ENCODE data around the gene CACNA1B. TPM values are rescaled to one million over a fixed set of nuclear protein-coding genes. Genes with fewer than 3 reads are reported as not detected.

The CACNA1B gene
- total and polyA plus RNA-seq, 2 of the 4 experiments (the other 2 are of a cell fraction), result 0.02 TPM; not detected in 1

DNA sequence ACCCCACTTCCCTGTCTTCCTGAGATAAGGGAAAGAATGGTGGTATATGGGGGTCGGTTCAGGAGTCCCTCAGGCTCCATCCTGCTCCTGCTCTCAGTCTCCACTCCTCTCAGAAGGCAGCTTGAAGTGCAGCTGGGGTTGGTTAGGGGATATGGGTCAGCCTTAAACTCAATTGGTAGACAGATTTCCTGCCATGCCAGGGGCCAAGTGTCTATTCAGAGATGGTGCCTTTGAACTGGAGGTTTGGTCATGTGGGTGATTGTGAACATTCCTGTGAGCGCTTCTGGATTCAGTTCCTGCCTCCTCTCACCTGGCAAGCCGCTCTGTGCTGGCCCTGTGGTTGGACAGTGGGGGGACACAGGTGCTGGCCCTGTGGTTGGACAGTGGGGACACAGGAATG is 35.1 kb downstream of the CACNA1B start:
- ChIA-PET CTCF (no interaction called here), POLR2A (ENCODE audit: unreplicated experiment) (no interaction called here)
- no peak overlapping the region for H2BK15ac ChIP-seq (ENCODE audit: low read depth, low read length)
- H3K27ac ChIP-seq (ENCODE audit: insufficient read depth, low read length), result no peak overlapping the region
- DNase-seq, result no peak
- TF ChIP-seq CEBPB (IDR thresholded peaks at IDR 0.05; ENCODE audit: low read depth, low read length), result no peak
- no peak for TF ChIP-seq POLR2A (IDR thresholded peaks at IDR 0.05; ENCODE audit: low read depth, low read length)
- no peak for TF ChIP-seq FOS (IDR thresholded peaks at IDR 0.05; ENCODE audit: low read depth, low read length)
- TF ChIP-seq, protein P1, sequence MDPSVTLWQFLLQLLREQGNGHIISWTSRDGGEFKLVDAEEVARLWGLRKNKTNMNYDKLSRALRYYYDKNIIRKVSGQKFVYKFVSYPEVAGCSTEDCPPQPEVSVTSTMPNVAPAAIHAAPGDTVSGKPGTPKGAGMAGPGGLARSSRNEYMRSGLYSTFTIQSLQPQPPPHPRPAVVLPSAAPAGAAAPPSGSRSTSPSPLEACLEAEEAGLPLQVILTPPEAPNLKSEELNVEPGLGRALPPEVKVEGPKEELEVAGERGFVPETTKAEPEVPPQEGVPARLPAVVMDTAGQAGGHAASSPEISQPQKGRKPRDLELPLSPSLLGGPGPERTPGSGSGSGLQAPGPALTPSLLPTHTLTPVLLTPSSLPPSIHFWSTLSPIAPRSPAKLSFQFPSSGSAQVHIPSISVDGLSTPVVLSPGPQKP (IDR thresholded peaks at IDR 0.05; ENCODE audit: borderline replicate concordance, low read depth, low read length), result no peak
- no peak for TF ChIP-seq MXI1 (IDR thresholded peaks at IDR 0.05; ENCODE audit: borderline replicate concordance, low read depth, low read length)
- TF ChIP-seq RCOR1 (IDR thresholded peaks at IDR 0.05; ENCODE audit: insufficient replicate concordance, low read length), result no peak
- TF ChIP-seq MAFK (IDR thresholded peaks at IDR 0.05; ENCODE audit: low read depth, low read length), result no peak
- TF ChIP-seq BHLHE40 (IDR thresholded peaks at IDR 0.05; ENCODE audit: low read depth, low read length), result no peak
- TF ChIP-seq MAZ (IDR thresholded peaks at IDR 0.05; ENCODE audit: borderline replicate concordance, low read depth, low read length), result no peak
- TF ChIP-seq SMC3 (IDR thresholded peaks at IDR 0.05; ENCODE audit: low read depth, low read length), result no peak
- no peak for TF ChIP-seq RFX5 (IDR thresholded peaks at IDR 0.05; ENCODE audit: low read depth, low read length)
- TF ChIP-seq NFE2L2 (IDR thresholded peaks at IDR 0.05; ENCODE audit: low read depth, low read length), result no peak
- no peak for TF ChIP-seq CHD1 (IDR thresholded peaks at IDR 0.05; ENCODE audit: low read depth, low read length)
- TF ChIP-seq RAD21 (IDR thresholded peaks at IDR 0.05; ENCODE audit: low read length), result no peak
- intact Hi-C loops (cut with micrococcal nuclease) (no loop called here), in situ Hi-C loops (cut with MboI; ENCODE audit: low sequenced_read_pairs) (no loop called here), dilution Hi-C loops (cut with HindIII; ENCODE audit: low sequenced_read_pairs, unreplicated experiment) (no loop called here)
- peak overlapping the region; percentile 51 for H2AFZ ChIP-seq (replicated peaks; ENCODE audit: low read length, poor library complexity)
- 0% methylated on average over 1 of the region's 3 CpGs; no CpG with 5 or more reads in 1 of the 2 experiments for WGBS, 2 experiments (ENCODE audit: extremely low coverage in 2 of 2, insufficient read length in 1 of 2)
- H3K4ac ChIP-seq (ENCODE audit: low read depth, low read length), result no peak overlapping the region
- H3K9me3 ChIP-seq (ENCODE audit: control insufficient read depth, insufficient read depth, low read length), result peaks cover 42% of the 10 kb centered on the region
- H4K8ac ChIP-seq (ENCODE audit: low read depth in 2 of 2, low read length in 2 of 2), result no peak overlapping the region
- H2BK120ac ChIP-seq (ENCODE audit: low read depth, low read length), result no peak overlapping the region
- no peak overlapping the region for H2AK9ac ChIP-seq (replicated peaks; ENCODE audit: low read depth, low read length, poor library complexity)
- H3K4me1 ChIP-seq (ENCODE audit: control insufficient read depth, insufficient read depth, low read length), result no peaks in the 10 kb centered on the region
- no peak overlapping the region for H2BK5ac ChIP-seq (ENCODE audit: low read depth, low read length, poor library complexity, severe bottlenecking)
- no peak overlapping the region for H3K9ac ChIP-seq (ENCODE audit: low read depth, low read length)
- H3K4me3 ChIP-seq (ENCODE audit: insufficient read depth, low read depth, low read length), result no peak overlapping the region
- H3K23ac ChIP-seq (ENCODE audit: low read depth, low read length), result no peak overlapping the region
- H3K4me2 ChIP-seq (ENCODE audit: low read depth, low read length), result no peak overlapping the region
- ATAC-seq (ENCODE audit: low read depth), result no peak
- H3K79me1 ChIP-seq (ENCODE audit: low read depth in 1 of 2, low read length in 2 of 2), result no peaks in the 10 kb centered on the region
- H3K14ac ChIP-seq (replicated peaks; ENCODE audit: low read depth, low read length), result no peak overlapping the region
- H2AK5ac ChIP-seq (ENCODE audit: low read depth, low read length), result no peak overlapping the region
- no peak overlapping the region for H4K5ac ChIP-seq (ENCODE audit: low read depth, low read length)
- no peak overlapping the region for H3K56ac ChIP-seq (ENCODE audit: extremely low read depth, insufficient read depth, low read length)
- no TSS peak for BruUV-seq (replicated peaks)
- H3K18ac ChIP-seq (ENCODE audit: low read depth, low read length), result no peak overlapping the region
- no peak overlapping the region for H2BK20ac ChIP-seq (ENCODE audit: low read depth, low read length)
- H3K9me1 ChIP-seq (ENCODE audit: insufficient read depth, low read length), result no peaks in the 10 kb centered on the region
- H3K27me3 ChIP-seq (ENCODE audit: control insufficient read depth, insufficient read depth, low read length), result no peaks in the 10 kb centered on the region
- no peak overlapping the region for H4K91ac ChIP-seq (ENCODE audit: insufficient read depth, low read depth, low read length)
- H4K20me1 ChIP-seq (ENCODE audit: insufficient read depth, low read length), result no peaks in the 10 kb centered on the region
- no peaks in the 10 kb centered on the region for H3K36me3 ChIP-seq (ENCODE audit: control insufficient read depth, insufficient read depth, low read length)

Measured in IMR-90 (cell line).